Right lobe of liver (tissue), 4 donors: Measurements from ENCODE around the gene SNRNP200.

ENCODE experiments used
- CTCF ChIP-seq, 4 donors: fragments of 200-600 bp in 3 of 4; fragments of 450-650 bp in 1 of 4; IDR thresholded peaks; one replicate each; pipeline versions ENCODE4 v1.5.1 to v1.8.0; 2016 to 2022; ENCODE audit warnings: antibody characterized with exemption in 4 of 4, mild to moderate bottlenecking in 2 of 4
- POLR2A ChIP-seq: fragments of 450-650 bp; IDR thresholded peaks from one replicate; pipeline ENCODE4 v1.6.1; 2017; ENCODE audit warnings: antibody characterized with exemption, mild to moderate bottlenecking
- donor health status: DM: no; HTN: no; CAD: no.
- donor health status: DM: no; HTN: no; CAD: no.
- donor health status: DM: no; HTN: yes; CAD: no.

- TF ChIP-seq POLR2A (no peak), CTCF (IDR thresholded peaks at IDR 0.05) (no peak)
Measured at GRCh38 chr2:96325041-96325883, 19.9 kb upstream of the SNRNP200 start, which contains the start of gene ITPRIPL1.
